Measurements from ENCODE around the gene TMC3.

GRCh38 chr15:81372575-81372974, 1.4 kb downstream of the TMC3 start:
- TF ChIP-seq CTCF (IDR thresholded peaks at IDR 0.05): no peak
- no peak for TF ChIP-seq POLR2AphosphoS5 (IDR thresholded peaks at IDR 0.05; ENCODE audit: low read depth, low read length)
- TF ChIP-seq YY1 (IDR thresholded peaks at IDR 0.05; ENCODE audit: low read depth): no peak
- TF ChIP-seq GATA2 (CRISPR knock-in tag; IDR thresholded peaks at IDR 0.05): no peak
- no peak for TF ChIP-seq MXI1 (IDR thresholded peaks at IDR 0.05; ENCODE audit: low read depth, low read length)
- no peak for TF ChIP-seq GABPA (IDR thresholded peaks at IDR 0.05; ENCODE audit: low read depth)
- no peak for TF ChIP-seq JUND (IDR thresholded peaks at IDR 0.05)
